Measurements from ENCODE around the gene MEGF11.
"Not testable (repeated sequence)": the region's sequence is repeated elsewhere in the genome, so short reads cannot be mapped to it uniquely, and the experiment has no call there.

Gene MEGF11

GRCh38 chr15:65885668-65886218, 367.8 kb downstream of the MEGF11 start:
- no peaks in the 10 kb centered on the region for H3K27me3 ChIP-seq (ENCODE audit: control insufficient read depth in 1 of 2, insufficient read depth in 2 of 2, low read length in 2 of 2)
- H3K9ac ChIP-seq (ENCODE audit: low read depth in 1 of 2, low read length in 2 of 2), result no peak overlapping the region
- H3K4me1 ChIP-seq (ENCODE audit: control insufficient read depth in 1 of 2, insufficient read depth in 2 of 2, low read length in 2 of 2), result peaks cover 0 to 7% of the 10 kb centered on the region in 2 donors
- no peak overlapping the region for H3K27ac ChIP-seq (ENCODE audit: low read depth, low read length)
- no peaks in the 10 kb centered on the region for H3K9me3 ChIP-seq (ENCODE audit: control insufficient read depth in 1 of 2, low read length in 2 of 2)
- H3K36me3 ChIP-seq (ENCODE audit: control insufficient read depth in 1 of 2, insufficient read depth in 2 of 2, low read length in 2 of 2), result peaks cover 11 to 42% of the 10 kb centered on the region in 2 donors
- no peak overlapping the region for H3K4me3 ChIP-seq (ENCODE audit: low read depth in 1 of 2, low read length in 2 of 2)

DNA sequence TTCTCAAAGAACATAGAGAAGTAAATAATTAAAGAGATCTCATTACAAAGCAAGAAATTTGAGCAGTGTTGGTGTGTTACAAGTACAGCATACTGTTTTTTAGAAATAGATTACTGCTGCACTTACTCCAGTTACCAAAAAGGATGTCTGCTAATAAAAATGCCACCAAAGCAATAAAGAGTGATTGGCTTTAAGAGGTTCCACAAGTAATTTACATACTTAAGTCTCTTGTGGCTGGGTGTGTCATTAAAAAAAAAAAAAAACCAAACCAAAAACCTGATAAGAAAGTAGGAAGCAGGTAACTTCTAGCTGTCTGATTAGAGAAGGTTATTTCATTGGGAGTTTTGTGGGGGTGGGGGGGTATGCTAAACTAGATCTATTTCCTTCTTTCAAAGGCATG, 369.0 kb downstream of the MEGF11 start:
- Histone ChIP-seq H3K27ac (ENCODE audit: low read depth, low read length) (no peak overlapping the region), H3K9ac (ENCODE audit: low read depth in 1 of 2, low read length in 2 of 2) (no peak overlapping the region), H3K4me1 (ENCODE audit: control insufficient read depth in 1 of 2, insufficient read depth in 2 of 2, low read length in 2 of 2) (peaks cover 0 to 7% of the 10 kb centered on the region in 2 donors), H3K27me3 (ENCODE audit: control insufficient read depth in 1 of 2, insufficient read depth in 2 of 2, low read length in 2 of 2) (no peaks in the 10 kb centered on the region), H3K4me3 (ENCODE audit: low read depth in 1 of 2, low read length in 2 of 2) (no peak overlapping the region), H3K9me3 (ENCODE audit: control insufficient read depth in 1 of 2, low read length in 2 of 2) (no peaks in the 10 kb centered on the region), H3K36me3 (ENCODE audit: control insufficient read depth in 1 of 2, insufficient read depth in 2 of 2, low read length in 2 of 2) (peaks cover 11 to 50% of the 10 kb centered on the region in 2 donors)

DNA sequence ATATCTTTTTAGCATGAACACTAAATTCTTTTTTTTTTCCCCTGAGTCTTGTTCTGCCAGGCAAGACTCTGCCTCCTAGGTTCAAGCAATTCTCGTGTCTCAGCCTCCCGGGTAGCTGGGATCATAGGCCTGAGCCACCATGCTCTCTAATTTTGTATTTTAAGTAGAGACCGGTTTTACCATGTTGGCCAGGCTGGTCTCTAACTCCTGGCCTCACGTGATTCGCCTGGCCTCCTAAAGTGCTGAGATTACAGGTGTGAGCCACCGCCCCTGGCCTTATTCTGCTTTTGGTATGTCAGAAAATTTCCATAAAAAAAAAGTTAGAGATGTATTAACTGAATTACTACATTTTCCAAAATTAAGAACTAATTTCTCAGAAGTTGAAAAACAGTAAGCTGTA, 370.0 kb downstream of the MEGF11 start:
- H3K27ac ChIP-seq (ENCODE audit: low read depth, low read length), result no peak overlapping the region
- H3K36me3 ChIP-seq (ENCODE audit: control insufficient read depth in 1 of 2, insufficient read depth in 2 of 2, low read length in 2 of 2), result peaks cover 11 to 53% of the 10 kb centered on the region in 2 donors
- no peaks in the 10 kb centered on the region for H3K27me3 ChIP-seq (ENCODE audit: control insufficient read depth in 1 of 2, insufficient read depth in 2 of 2, low read length in 2 of 2)
- no peak overlapping the region for H3K4me3 ChIP-seq (ENCODE audit: low read depth in 1 of 2, low read length in 2 of 2)
- no peaks in the 10 kb centered on the region for H3K9me3 ChIP-seq (ENCODE audit: control insufficient read depth in 1 of 2, low read length in 2 of 2)
- peaks cover 0 to 7% of the 10 kb centered on the region in 2 donors for H3K4me1 ChIP-seq (ENCODE audit: control insufficient read depth in 1 of 2, insufficient read depth in 2 of 2, low read length in 2 of 2)
- no peak overlapping the region for H3K9ac ChIP-seq (ENCODE audit: low read depth in 1 of 2, low read length in 2 of 2)

DNA sequence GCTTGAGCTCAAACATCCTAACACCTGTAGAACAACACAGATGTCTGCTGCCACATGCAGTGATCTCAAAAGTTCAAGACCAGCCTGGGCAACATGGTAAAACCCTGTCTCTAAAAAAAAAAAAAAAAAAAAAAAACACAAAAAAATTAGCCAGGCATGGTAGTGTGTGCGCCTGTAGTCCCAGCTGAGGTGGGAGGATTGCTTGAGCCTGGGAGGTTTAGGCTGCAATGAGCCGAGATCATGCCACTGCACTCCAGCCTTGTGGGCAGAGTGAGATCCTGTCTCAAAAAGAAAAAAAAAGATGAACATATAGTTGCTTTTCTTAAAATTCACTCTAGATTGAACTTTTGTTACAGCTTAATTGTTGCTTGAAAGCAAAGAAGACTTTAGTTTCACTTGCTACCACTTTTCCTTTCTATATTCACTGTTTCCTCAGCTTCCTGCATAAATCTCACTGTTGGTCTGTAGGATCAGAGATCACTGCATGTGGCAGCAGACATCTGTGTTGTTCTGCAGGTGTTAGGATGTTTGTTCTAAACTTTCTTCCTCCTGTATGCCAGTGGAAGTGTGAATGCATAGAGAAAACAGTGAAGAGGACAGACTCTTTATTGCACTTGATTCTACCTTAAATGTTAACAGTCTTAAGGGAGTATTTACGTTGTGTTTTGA, 371.6 kb downstream of the MEGF11 start:
- H3K4me1 ChIP-seq (ENCODE audit: control insufficient read depth in 1 of 2, insufficient read depth in 2 of 2, low read length in 2 of 2), result peaks cover 0 to 7% of the 10 kb centered on the region in 2 donors
- no peaks in the 10 kb centered on the region for H3K9me3 ChIP-seq (ENCODE audit: control insufficient read depth in 1 of 2, low read length in 2 of 2)
- H3K4me3 ChIP-seq (ENCODE audit: low read depth in 1 of 2, low read length in 2 of 2), result no peak overlapping the region
- no peak overlapping the region for H3K27ac ChIP-seq (ENCODE audit: low read depth, low read length)
- no peaks in the 10 kb centered on the region for H3K27me3 ChIP-seq (ENCODE audit: control insufficient read depth in 1 of 2, insufficient read depth in 2 of 2, low read length in 2 of 2)
- H3K36me3 ChIP-seq (ENCODE audit: control insufficient read depth in 1 of 2, insufficient read depth in 2 of 2, low read length in 2 of 2), result peaks cover 13 to 59% of the 10 kb centered on the region in 2 donors
- no peak overlapping the region for H3K9ac ChIP-seq (ENCODE audit: low read depth in 1 of 2, low read length in 2 of 2)

DNA sequence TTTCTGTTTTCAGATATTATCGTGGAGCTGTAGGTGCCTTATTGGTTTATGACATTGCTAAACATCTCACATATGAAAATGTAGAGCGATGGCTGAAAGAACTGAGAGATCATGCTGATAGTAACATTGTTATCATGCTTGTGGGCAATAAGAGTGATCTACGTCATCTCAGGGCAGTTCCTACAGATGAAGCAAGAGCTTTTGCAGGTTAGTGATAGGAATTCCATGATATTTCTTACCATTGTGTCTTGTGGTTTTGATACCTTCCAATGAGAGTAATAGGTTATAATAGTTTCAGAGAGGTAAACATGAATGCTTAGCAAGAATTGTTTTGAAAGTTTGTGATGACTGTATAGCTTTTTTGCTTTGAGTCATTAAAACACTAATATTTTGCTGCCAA, 375.8 kb downstream of the MEGF11 start:
- Histone ChIP-seq H3K36me3 (ENCODE audit: control insufficient read depth in 1 of 2, insufficient read depth in 2 of 2, low read length in 2 of 2) (peaks cover 6 to 52% of the 10 kb centered on the region in 2 donors), H3K9me3 (ENCODE audit: control insufficient read depth in 1 of 2, low read length in 2 of 2) (no peaks in the 10 kb centered on the region), H3K4me3 (ENCODE audit: low read depth in 1 of 2, low read length in 2 of 2) (no peak overlapping the region), H3K9ac (ENCODE audit: low read depth in 1 of 2, low read length in 2 of 2) (no peak overlapping the region), H3K27ac (ENCODE audit: low read depth, low read length) (no peak overlapping the region), H3K27me3 (ENCODE audit: control insufficient read depth in 1 of 2, insufficient read depth in 2 of 2, low read length in 2 of 2) (no peaks in the 10 kb centered on the region), H3K4me1 (ENCODE audit: control insufficient read depth in 1 of 2, insufficient read depth in 2 of 2, low read length in 2 of 2) (peaks cover 0 to 4% of the 10 kb centered on the region in 2 donors)

DNA sequence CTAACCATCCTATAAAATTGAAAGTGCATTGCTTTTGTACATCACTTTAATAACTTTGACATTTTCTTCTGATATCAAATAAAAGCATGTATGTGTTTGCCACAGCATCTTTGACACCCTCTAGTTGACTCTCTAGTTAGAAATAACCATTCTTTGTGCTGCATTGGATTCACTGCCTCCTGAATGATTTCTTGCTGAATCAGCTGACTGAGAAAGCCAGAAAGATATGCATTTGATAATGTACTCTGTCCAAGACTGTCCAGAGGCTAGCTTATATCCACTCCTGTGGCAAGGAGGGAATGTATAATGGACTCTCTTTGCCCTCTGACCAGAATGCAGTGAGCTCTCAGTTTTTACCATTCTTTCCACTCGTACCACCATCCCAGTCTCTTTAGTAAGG, 378.1 kb downstream of the MEGF11 start:
- Histone ChIP-seq H3K27ac (ENCODE audit: low read depth, low read length) (no peak overlapping the region), H3K9ac (ENCODE audit: low read depth in 1 of 2, low read length in 2 of 2) (no peak overlapping the region), H3K4me3 (ENCODE audit: low read depth in 1 of 2, low read length in 2 of 2) (no peak overlapping the region), H3K4me1 (ENCODE audit: control insufficient read depth in 1 of 2, insufficient read depth in 2 of 2, low read length in 2 of 2) (peaks cover 6 to 13% of the 10 kb centered on the region in 2 donors), H3K9me3 (ENCODE audit: control insufficient read depth in 1 of 2, low read length in 2 of 2) (no peaks in the 10 kb centered on the region), H3K27me3 (ENCODE audit: control insufficient read depth in 1 of 2, insufficient read depth in 2 of 2, low read length in 2 of 2) (no peaks in the 10 kb centered on the region), H3K36me3 (ENCODE audit: control insufficient read depth in 1 of 2, insufficient read depth in 2 of 2, low read length in 2 of 2) (peaks cover 6 to 44% of the 10 kb centered on the region in 2 donors)

DNA sequence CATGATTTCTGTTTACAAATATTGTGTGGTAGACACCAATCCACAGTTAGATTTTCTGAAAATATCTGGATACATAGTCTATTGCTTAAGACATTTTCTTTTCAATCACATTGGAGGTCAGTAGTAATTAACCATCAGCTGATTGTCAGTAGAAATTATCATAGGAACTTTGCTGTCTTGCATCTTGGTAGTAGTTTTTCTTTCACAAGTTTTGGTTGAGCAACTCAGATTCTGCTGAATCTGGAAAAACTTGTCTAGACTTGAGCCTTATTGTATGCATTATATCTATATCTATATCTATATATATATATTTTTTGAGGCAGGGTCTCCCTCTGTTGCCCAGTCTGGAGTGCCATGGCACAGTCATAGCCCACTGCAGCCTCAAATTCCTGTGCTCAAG, 380.3 kb downstream of the MEGF11 start:
- H3K27ac ChIP-seq (ENCODE audit: low read depth, low read length), result no peak overlapping the region

DNA sequence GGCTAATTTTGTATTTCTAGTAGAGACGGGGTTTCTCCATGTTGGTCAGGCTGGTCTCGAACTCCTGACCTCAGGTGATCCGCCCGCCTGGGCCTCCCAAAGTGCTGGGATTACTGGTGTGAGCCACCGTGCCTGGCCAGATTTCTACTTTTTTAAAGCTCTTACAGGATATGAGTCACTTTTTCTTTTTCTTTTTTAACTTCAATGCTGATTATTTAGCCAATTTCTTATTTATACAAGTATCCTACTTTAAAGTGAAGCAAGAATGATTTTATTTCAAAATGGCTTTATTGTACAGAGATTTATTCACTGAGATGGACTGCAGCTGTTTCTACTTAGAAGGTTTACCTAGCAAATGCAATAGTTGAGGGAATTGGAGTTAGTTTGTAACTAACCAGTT, 381.0 kb downstream of the MEGF11 start:
- H3K4me3 ChIP-seq (ENCODE audit: low read depth in 1 of 2, low read length in 2 of 2); H3K27ac ChIP-seq (ENCODE audit: low read depth, low read length): not testable (repeated sequence)
- H3K4me1 ChIP-seq (ENCODE audit: control insufficient read depth in 1 of 2, insufficient read depth in 2 of 2, low read length in 2 of 2), result peaks cover 6 to 13% of the 10 kb centered on the region in 2 donors

More for the DNA sequence above, 380.3 kb downstream of the MEGF11 start:
- Histone ChIP-seq H3K36me3 (ENCODE audit: control insufficient read depth in 1 of 2, insufficient read depth in 2 of 2, low read length in 2 of 2) (peaks cover 6 to 25% of the 10 kb centered on the region in 2 donors), H3K4me1 (ENCODE audit: control insufficient read depth in 1 of 2, insufficient read depth in 2 of 2, low read length in 2 of 2) (peaks cover 6 to 13% of the 10 kb centered on the region in 2 donors), H3K4me3 (ENCODE audit: low read depth in 1 of 2, low read length in 2 of 2) (no peak overlapping the region), H3K9ac (ENCODE audit: low read depth in 1 of 2, low read length in 2 of 2) (no peak overlapping the region), H3K9me3 (ENCODE audit: control insufficient read depth in 1 of 2, low read length in 2 of 2) (no peaks in the 10 kb centered on the region), H3K27me3 (ENCODE audit: control insufficient read depth in 1 of 2, insufficient read depth in 2 of 2, low read length in 2 of 2) (no peaks in the 10 kb centered on the region)

GRCh38 chr15:65871886-65872285, 381.7 kb downstream of the MEGF11 start:
- not testable (repeated sequence) for H3K9ac ChIP-seq (ENCODE audit: low read depth in 1 of 2, low read length in 2 of 2); H3K27ac ChIP-seq (ENCODE audit: low read depth, low read length); H3K4me3 ChIP-seq (ENCODE audit: low read depth in 1 of 2, low read length in 2 of 2); H3K9me3 ChIP-seq (ENCODE audit: control insufficient read depth in 1 of 2, low read length in 2 of 2); H3K27me3 ChIP-seq (ENCODE audit: control insufficient read depth in 1 of 2, insufficient read depth in 2 of 2, low read length in 2 of 2)
- peaks cover 6 to 13% of the 10 kb centered on the region in 2 donors for H3K4me1 ChIP-seq (ENCODE audit: control insufficient read depth in 1 of 2, insufficient read depth in 2 of 2, low read length in 2 of 2)
- peaks cover 0 to 11% of the 10 kb centered on the region in 2 donors for H3K36me3 ChIP-seq (ENCODE audit: control insufficient read depth in 1 of 2, insufficient read depth in 2 of 2, low read length in 2 of 2)

More for the DNA sequence above, 381.0 kb downstream of the MEGF11 start:
- H3K27me3 ChIP-seq (ENCODE audit: control insufficient read depth in 1 of 2, insufficient read depth in 2 of 2, low read length in 2 of 2); H3K9me3 ChIP-seq (ENCODE audit: control insufficient read depth in 1 of 2, low read length in 2 of 2); H3K9ac ChIP-seq (ENCODE audit: low read depth in 1 of 2, low read length in 2 of 2): not testable (repeated sequence)
- H3K36me3 ChIP-seq (ENCODE audit: control insufficient read depth in 1 of 2, insufficient read depth in 2 of 2, low read length in 2 of 2), result peaks cover under 1 to 18% of the 10 kb centered on the region in 2 donors

- Histone ChIP-seq H3K4me1 (ENCODE audit: control insufficient read depth in 1 of 2, insufficient read depth in 2 of 2, low read length in 2 of 2) (peaks cover 6 to 13% of the 10 kb centered on the region in 2 donors), H3K27ac (ENCODE audit: low read depth, low read length) (peak overlapping the region; percentile 24), H3K36me3 (ENCODE audit: control insufficient read depth in 1 of 2, insufficient read depth in 2 of 2, low read length in 2 of 2) (peaks cover 0 to 8% of the 10 kb centered on the region in 2 donors)
These were observed 382.5 kb downstream of the MEGF11 start for GRCh38 chr15:65870889-65871533.

More at GRCh38 chr15:65870889-65871533, 382.5 kb downstream of the MEGF11 start:
- peak overlapping the region; percentile 99 to 100 for H3K9ac ChIP-seq (ENCODE audit: low read depth in 1 of 2, low read length in 2 of 2)
- H3K27me3 ChIP-seq (ENCODE audit: control insufficient read depth in 1 of 2, insufficient read depth in 2 of 2, low read length in 2 of 2), result no peaks in the 10 kb centered on the region
- H3K9me3 ChIP-seq (ENCODE audit: control insufficient read depth in 1 of 2, low read length in 2 of 2), result no peaks in the 10 kb centered on the region
- H3K4me3 ChIP-seq (ENCODE audit: low read depth in 1 of 2, low read length in 2 of 2), result peak overlapping the region; percentile 99 to 100
